Measurements from ENCODE around the gene GALNS. TPM values are rescaled to one million over a fixed set of nuclear protein-coding genes. Genes with fewer than 3 reads are reported as not detected.

GALNS gene
- total RNA-seq, 2 experiments from 2014 or later = 17.2 to 49.0 TPM

- CTCF ChIA-PET (ENCODE audit: unreplicated experiment) = no interaction called here
- H3K4me2 ChIP-seq (ENCODE audit: low read length) = no peak overlapping the region
These were observed 15.1 kb upstream of the GALNS start for GRCh38 chr16:88871730-88872416.

GRCh38 chr16:88871349-88871702, 14.6 kb upstream of the GALNS start:
- Histone ChIP-seq H3K27ac (ENCODE audit: low read depth, low read length, poor library complexity, severe bottlenecking) (no peak overlapping the region), H2AFZ (ENCODE audit: low read length) (no peak overlapping the region), H3K4me1 (ENCODE audit: insufficient read depth, low read length, poor library complexity, severe bottlenecking) (peaks cover 4% of the 10 kb centered on the region), H3K4me3 (ENCODE audit: low read depth, low read length, poor library complexity, severe bottlenecking) (no peak overlapping the region), H3K36me3 (ENCODE audit: insufficient read depth, low read length) (no peaks in the 10 kb centered on the region), H3K9me3 (ENCODE audit: low read length) (no peaks in the 10 kb centered on the region), H3K9me2 (ENCODE audit: insufficient read depth, low read length) (no peaks in the 10 kb centered on the region), H4K20me1 (ENCODE audit: insufficient read depth, low read length) (no peaks in the 10 kb centered on the region), H3K79me2 (ENCODE audit: insufficient read depth, low read depth, low read length) (no peaks in the 10 kb centered on the region), H3K4me2 (ENCODE audit: low read length) (no peak overlapping the region)
- ChIA-PET CTCF (ENCODE audit: unreplicated experiment) (no interaction called here), POLR2A (no interaction called here)
- intact Hi-C loops (cut with micrococcal nuclease; ENCODE audit: unreplicated experiment) = no loop called here
- DNase-seq (ENCODE audit: low spot score) = no peak
- TF ChIP-seq CTCF (conservative IDR thresholded peaks at IDR 0.05; ENCODE audit: low read length) (no peak), EZH2phosphoT487 (IDR thresholded peaks at IDR 0.05; ENCODE audit: borderline replicate concordance, low read depth, low read length) (no peak)
- BruUV-seq (replicated peaks) = no TSS peak

More at GRCh38 chr16:88871730-88872416, 15.1 kb upstream of the GALNS start:
- TF ChIP-seq EZH2phosphoT487 (IDR thresholded peaks at IDR 0.05; ENCODE audit: borderline replicate concordance, low read depth, low read length) (no peak), CTCF (conservative IDR thresholded peaks at IDR 0.05; ENCODE audit: low read length) (no peak)
- no peak overlapping the region for H2AFZ ChIP-seq (ENCODE audit: low read length)
- no peak overlapping the region for H3K27ac ChIP-seq (ENCODE audit: low read depth, low read length, poor library complexity, severe bottlenecking)
- BruUV-seq (replicated peaks) = no TSS peak
- no peaks in the 10 kb centered on the region for H3K79me2 ChIP-seq (ENCODE audit: insufficient read depth, low read depth, low read length)
- no peaks in the 10 kb centered on the region for H3K36me3 ChIP-seq (ENCODE audit: insufficient read depth, low read length)
- H3K9me3 ChIP-seq (ENCODE audit: low read length) = no peaks in the 10 kb centered on the region
- H3K4me1 ChIP-seq (ENCODE audit: insufficient read depth, low read length, poor library complexity, severe bottlenecking) = peaks cover 4% of the 10 kb centered on the region
- H3K4me3 ChIP-seq (ENCODE audit: low read depth, low read length, poor library complexity, severe bottlenecking) = no peak overlapping the region
- no peaks in the 10 kb centered on the region for H3K9me2 ChIP-seq (ENCODE audit: insufficient read depth, low read length)
- no peaks in the 10 kb centered on the region for H4K20me1 ChIP-seq (ENCODE audit: insufficient read depth, low read length)
- POLR2A ChIA-PET = no interaction called here
- intact Hi-C loops (cut with micrococcal nuclease; ENCODE audit: unreplicated experiment) = no loop called here
- no peak for DNase-seq (ENCODE audit: low spot score)

GRCh38 chr16:88870608-88871348, 14.0 kb upstream of the GALNS start:
- Histone ChIP-seq H3K4me3 (ENCODE audit: low read depth, low read length, poor library complexity, severe bottlenecking) (no peak overlapping the region), H3K27ac (ENCODE audit: low read depth, low read length, poor library complexity, severe bottlenecking) (no peak overlapping the region), H4K20me1 (ENCODE audit: insufficient read depth, low read length) (no peaks in the 10 kb centered on the region), H2AFZ (ENCODE audit: low read length) (no peak overlapping the region), H3K4me2 (ENCODE audit: low read length) (no peak overlapping the region), H3K79me2 (ENCODE audit: insufficient read depth, low read depth, low read length) (no peaks in the 10 kb centered on the region), H3K4me1 (ENCODE audit: insufficient read depth, low read length, poor library complexity, severe bottlenecking) (peaks cover 4% of the 10 kb centered on the region), H3K9me2 (ENCODE audit: insufficient read depth, low read length) (no peaks in the 10 kb centered on the region), H3K9me3 (ENCODE audit: low read length) (no peaks in the 10 kb centered on the region), H3K36me3 (ENCODE audit: insufficient read depth, low read length) (no peaks in the 10 kb centered on the region)
- no peak for DNase-seq (ENCODE audit: low spot score)
- intact Hi-C loops (cut with micrococcal nuclease; ENCODE audit: unreplicated experiment) = no loop called here
- POLR2A ChIA-PET = no interaction called here
- no TSS peak for BruUV-seq (replicated peaks)
- CTCF ChIA-PET (ENCODE audit: unreplicated experiment) = no interaction called here
- TF ChIP-seq CTCF (conservative IDR thresholded peaks at IDR 0.05; ENCODE audit: low read length) = no peak
